ENCODE results near the gene TANC1.
A peak's percentile ranks its signal among the peaks of the same experiment; 100 is the strongest.

The TANC1 gene

DNA sequence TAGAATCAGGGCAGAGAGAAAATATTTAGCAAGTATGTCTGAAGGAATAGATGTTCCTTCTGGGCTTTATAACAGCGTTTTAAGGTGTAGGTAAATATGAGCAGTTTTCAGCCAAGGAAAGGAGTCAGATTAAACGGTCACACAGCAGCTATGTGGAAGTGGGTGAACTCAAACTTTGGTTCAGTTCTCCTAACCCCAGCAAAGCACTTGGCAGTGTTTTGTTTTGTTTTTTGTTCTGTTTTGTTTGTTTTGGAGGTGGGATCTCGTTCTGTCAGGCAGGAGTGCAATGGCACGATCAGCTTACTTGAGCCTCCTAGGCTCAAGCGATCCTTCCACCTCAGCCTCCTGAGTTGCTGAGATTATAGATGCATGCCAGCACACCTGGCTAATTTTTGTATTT lies 24.6 kb downstream of the TANC1 start:
- Mint-ChIP-seq H3K36me3 (ENCODE audit: insufficient read depth) (no peaks in the 10 kb centered on the region), H3K4me3 (no peak overlapping the region), H3K27me3 (peaks cover 31 to 50% of the 10 kb centered on the region in 2 donors), H3K4me1 (ENCODE audit: low read depth in 2 of 2) (peaks cover 0 to 4% of the 10 kb centered on the region in 2 donors), H3K27ac (no peak overlapping the region), H3K9me3 (no peaks in the 10 kb centered on the region)
- ATAC-seq (replicated peaks): no peak
- no peak for DNase-seq

DNA sequence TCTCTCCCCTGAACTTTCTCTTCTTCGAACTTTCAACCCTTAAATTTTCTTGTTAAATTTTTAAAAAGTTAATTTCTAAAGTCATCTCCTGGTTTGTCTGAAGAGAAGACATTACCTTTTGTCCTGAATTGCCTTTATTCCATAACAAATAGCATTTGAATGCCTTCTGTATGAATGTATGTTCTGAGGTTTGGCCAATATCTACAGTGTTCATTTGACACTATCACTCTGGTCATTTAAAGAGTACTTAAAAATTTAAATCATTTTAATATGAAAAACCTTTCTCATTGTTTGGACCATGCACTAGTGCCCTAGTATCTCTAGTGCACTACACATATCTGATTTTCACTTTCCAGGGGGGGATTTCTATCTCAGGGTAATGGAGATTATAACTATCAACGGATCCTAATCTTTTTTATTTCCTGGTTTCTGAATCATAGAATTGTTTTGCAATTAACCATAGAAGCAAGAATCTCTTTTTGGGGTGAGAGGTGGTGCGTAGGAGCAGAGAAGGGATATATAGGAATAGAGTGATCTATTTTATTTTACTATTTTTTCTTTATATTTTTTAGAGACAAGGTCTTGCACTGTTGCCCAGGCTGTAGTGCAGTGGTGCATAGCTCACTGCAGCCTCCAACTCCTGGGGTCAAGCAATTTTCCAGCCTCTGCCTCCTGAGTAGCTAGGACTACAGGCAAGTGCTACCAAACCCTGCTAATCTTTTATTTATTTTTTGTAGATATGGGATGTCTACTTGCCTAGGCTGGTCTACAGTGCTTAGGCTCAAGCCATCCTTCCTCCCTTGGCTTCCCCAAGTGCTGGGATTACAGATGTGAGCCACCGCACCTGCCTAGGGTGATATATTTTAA lies 25.5 kb downstream of the TANC1 start:
- H3K27ac Mint-ChIP-seq: no peak overlapping the region
- H3K27me3 Mint-ChIP-seq: peaks cover 31 to 50% of the 10 kb centered on the region in 2 donors
- ATAC-seq (replicated peaks): no peak
- no peaks in the 10 kb centered on the region for H3K9me3 Mint-ChIP-seq
- peaks cover 0 to 4% of the 10 kb centered on the region in 2 donors for H3K4me1 Mint-ChIP-seq (ENCODE audit: low read depth in 2 of 2)
- no peak for DNase-seq
- no peak overlapping the region for H3K4me3 Mint-ChIP-seq
- H3K36me3 Mint-ChIP-seq (ENCODE audit: insufficient read depth): no peaks in the 10 kb centered on the region

DNA sequence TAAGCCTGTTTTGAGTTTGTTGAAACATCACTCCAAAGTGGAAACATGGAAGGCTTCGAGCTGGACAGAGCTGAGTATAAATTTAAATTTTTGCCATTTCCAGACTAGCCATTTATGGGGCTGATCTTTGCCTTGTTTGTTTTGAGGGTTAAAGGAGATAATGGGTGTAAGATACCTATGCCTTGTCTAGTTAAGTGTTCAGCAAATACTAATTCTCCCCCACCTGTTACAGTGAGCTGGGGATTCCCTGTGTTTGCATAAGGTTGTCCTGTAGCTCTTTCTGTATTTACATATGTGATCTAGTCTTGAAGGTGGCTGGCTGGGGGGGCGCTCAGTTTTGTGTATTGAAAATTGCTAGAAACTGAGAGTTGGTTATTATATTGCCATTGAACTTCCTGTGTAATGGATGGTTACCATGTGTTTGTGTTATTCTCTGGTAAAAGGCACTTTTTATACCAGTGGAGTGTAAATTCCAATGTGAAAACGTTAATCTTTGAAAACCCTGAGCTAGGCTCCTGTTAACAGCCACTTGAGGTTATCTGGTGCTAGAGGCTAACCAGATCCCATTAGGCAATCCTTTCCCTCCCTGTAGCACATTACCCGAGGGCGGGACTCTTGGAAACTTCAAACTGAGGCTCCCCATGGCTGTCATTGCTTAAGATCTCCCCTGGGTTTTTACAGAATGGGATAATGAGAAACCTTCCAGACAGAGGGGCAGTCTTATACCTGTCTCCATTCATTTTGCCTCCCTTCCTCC lies 26.7 kb downstream of the TANC1 start:
- Mint-ChIP-seq H3K4me3 (no peak overlapping the region), H3K36me3 (ENCODE audit: insufficient read depth) (no peaks in the 10 kb centered on the region), H3K9me3 (no peaks in the 10 kb centered on the region), H3K27ac (no peak overlapping the region), H3K4me1 (ENCODE audit: low read depth in 2 of 2) (peaks cover 0 to 7% of the 10 kb centered on the region in 2 donors), H3K27me3 (peaks cover 25 to 40% of the 10 kb centered on the region in 2 donors)
- DNase-seq (no peak), ATAC-seq (replicated peaks) (no peak)

DNA sequence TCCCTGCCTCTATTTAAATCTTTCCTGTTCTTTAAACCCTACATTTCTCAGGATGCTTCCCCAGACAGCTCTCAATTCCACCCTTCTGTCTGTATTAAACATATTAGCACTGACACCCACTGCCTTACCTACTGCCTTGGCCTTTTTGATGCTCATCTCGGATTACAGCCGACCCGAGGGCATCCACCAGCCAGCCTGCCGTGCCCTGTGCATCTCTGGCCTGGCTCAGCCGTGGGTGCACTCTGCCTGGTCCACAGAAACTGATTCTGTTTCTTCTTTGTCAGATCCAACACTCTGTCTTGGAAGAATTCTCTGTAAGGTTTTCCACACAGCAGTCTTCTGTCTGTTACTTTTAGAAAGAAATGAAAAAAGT lies 27.2 kb downstream of the TANC1 start:
- peaks cover 0 to 7% of the 10 kb centered on the region in 2 donors for H3K4me1 Mint-ChIP-seq (ENCODE audit: low read depth in 2 of 2)
- H3K4me3 Mint-ChIP-seq: no peak overlapping the region
- ATAC-seq (replicated peaks) (no peak), DNase-seq (no peak)
- no peaks in the 10 kb centered on the region for H3K36me3 Mint-ChIP-seq (ENCODE audit: insufficient read depth)
- H3K27me3 Mint-ChIP-seq: peaks cover 20 to 34% of the 10 kb centered on the region in 2 donors
- no peaks in the 10 kb centered on the region for H3K9me3 Mint-ChIP-seq
- no peak overlapping the region for H3K27ac Mint-ChIP-seq

DNA sequence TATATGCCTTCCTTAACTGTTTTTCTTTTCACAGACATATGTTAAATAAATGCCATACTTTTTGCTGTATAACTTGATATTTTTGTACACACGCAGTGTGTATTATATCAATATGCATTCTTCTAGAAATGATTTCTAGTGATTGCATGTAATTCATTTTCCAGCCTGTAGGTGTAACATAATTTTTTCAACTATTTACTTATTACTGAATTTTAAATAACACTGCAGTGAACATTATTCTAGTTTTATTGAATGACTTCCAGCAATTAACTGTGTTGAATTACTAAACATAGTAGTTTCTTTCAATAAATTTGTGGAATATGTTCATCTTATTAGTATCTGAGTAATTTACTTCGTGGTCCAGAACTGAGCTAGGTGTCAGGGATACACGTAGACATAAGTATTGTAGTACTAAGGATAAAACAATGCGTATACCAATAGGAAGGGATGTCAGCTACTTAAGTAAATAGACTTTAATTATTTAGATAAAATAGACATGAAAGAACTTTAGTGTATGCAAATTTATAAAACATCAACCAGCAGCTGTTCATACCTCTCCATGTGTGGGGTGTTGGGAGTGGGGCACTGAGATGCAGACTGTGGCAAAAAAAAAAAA lies 28.0 kb downstream of the TANC1 start:
- peaks cover 18 to 33% of the 10 kb centered on the region in 2 donors for H3K27me3 Mint-ChIP-seq
- H3K4me3 Mint-ChIP-seq: no peak overlapping the region
- no peaks in the 10 kb centered on the region for H3K9me3 Mint-ChIP-seq
- no peak overlapping the region for H3K27ac Mint-ChIP-seq
- ATAC-seq (replicated peaks) (no peak), DNase-seq (no peak)
- no peaks in the 10 kb centered on the region for H3K36me3 Mint-ChIP-seq (ENCODE audit: insufficient read depth)
- peaks cover 0 to 7% of the 10 kb centered on the region in 2 donors for H3K4me1 Mint-ChIP-seq (ENCODE audit: low read depth in 2 of 2)

DNA sequence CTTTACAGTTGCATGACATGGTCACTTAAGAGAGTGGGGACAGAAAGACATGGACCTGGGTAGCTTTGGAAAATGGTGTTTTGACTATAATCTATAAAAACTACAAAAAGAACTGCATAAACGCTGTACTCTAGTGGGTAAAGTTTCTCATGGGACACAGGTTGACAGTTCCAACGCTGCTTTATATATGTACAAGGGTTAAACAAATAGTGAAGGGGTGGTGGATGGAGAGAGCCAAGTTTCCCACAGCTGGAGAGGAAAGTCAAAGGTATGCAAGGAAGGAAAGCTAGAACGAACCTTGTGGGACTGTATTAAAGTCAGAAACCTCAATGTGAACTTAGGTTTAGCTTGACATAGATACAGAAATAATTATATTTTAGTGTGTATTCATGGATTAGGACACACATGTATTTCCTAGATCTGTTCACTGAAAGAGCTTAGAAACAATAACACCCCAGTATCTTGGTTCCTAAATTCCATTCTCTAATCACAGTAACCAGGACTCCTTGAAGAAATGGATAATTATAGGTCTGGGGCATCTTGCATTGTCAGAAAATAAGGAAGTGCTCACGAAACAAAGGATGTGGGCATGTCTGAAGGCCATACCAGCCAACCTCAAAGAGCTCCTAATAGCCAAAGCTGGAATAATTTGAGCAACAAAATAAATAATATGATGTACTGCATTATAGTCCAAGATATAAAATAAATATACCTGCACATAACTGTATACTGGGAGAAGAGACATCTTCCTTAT lies 28.8 kb downstream of the TANC1 start:
- DNase-seq (no peak), ATAC-seq (replicated peaks) (no peak)
- Mint-ChIP-seq H3K4me3 (no peak overlapping the region), H3K4me1 (ENCODE audit: low read depth in 2 of 2) (peaks cover 0 to 7% of the 10 kb centered on the region in 2 donors), H3K27me3 (peaks cover 18 to 33% of the 10 kb centered on the region in 2 donors), H3K27ac (no peak overlapping the region), H3K36me3 (ENCODE audit: insufficient read depth) (no peaks in the 10 kb centered on the region), H3K9me3 (no peaks in the 10 kb centered on the region)

DNA sequence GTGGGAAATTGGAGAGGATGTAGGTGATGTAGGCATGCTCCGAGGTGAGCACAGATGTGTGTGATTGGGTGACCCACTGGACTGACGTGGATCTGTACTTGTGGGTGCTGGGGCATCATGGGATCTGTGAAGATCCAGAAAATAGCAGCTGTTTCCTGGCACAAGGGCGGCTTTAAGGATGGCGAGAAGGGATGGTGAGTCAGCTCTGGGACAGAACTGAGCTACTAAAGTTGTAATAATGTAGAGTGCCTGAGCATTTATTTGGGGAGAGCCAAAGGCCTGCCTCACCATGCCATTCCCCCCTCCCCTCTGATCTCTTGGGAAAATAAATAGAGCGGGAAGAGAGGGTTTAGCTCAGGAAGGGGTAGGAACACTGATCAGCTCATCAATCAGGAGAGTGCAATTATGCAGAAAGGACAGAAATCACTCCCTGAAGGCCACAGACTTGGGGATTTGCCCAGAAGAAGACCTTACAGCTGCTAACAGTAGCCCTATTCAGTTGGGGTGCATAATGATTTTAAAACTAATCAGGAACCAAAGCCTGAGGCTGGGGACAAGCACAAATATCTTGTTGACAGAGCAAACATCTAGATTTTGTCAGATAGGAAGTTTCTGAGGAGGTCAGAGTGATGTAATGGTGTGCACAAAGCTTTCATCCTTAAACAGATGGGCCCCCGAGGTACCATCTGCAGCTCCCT lies 30.3 kb downstream of the TANC1 start:
- ATAC-seq (replicated peaks) (no peak), DNase-seq (no peak)
- Mint-ChIP-seq H3K27ac (no peak overlapping the region), H3K4me1 (ENCODE audit: low read depth in 2 of 2) (peaks cover 0 to 11% of the 10 kb centered on the region in 2 donors), H3K36me3 (ENCODE audit: insufficient read depth) (no peaks in the 10 kb centered on the region), H3K27me3 (peaks cover 18 to 27% of the 10 kb centered on the region in 2 donors), H3K4me3 (no peak overlapping the region), H3K9me3 (no peaks in the 10 kb centered on the region)

DNA sequence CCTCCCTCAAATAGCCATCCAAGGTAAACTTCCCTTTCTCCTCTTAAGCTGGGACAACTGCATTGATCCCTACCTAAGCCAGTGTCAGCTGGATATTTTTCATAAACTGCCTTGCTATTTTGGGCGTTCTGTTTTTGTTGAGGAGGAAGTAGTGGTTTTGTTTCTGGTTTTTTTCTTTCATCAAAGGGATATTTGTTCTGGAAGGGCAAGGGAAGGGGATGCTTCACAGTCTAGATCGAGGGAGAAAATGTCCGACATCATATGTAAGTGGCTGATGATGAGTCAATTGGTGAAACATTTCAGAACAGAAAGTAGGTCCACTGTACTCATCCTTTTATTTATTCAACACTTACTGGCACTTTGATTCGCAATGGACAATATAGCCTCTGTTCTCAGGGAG lies 31.0 kb downstream of the TANC1 start:
- Mint-ChIP-seq H3K27me3 (peaks cover 18 to 27% of the 10 kb centered on the region in 2 donors), H3K36me3 (ENCODE audit: insufficient read depth) (no peaks in the 10 kb centered on the region), H3K27ac (no peak overlapping the region), H3K9me3 (no peaks in the 10 kb centered on the region), H3K4me1 (ENCODE audit: low read depth in 2 of 2) (peaks cover 0 to 11% of the 10 kb centered on the region in 2 donors), H3K4me3 (no peak overlapping the region)
- ATAC-seq (replicated peaks) (no peak), DNase-seq (no peak)

DNA sequence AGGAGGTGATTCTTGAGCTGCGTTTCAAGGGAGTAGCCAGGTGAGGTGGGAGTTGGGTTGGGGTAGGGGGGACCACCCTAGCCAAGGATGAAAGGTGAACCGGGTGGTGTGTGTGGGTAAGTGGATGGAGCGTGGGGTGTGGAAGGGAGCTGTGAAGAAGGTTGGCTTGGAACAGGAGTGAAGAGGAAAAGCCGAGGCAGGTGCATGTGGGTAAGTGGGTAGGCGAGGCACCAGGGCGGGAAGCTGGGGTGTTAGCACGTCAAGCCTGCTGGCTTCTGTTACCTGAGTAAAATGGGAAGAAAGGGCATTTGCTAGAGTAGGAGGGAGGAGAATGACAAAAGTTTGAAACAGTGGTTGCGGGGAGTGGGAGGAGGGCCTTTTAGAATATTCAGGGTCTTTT lies 31.6 kb downstream of the TANC1 start:
- Mint-ChIP-seq H3K4me3 (no peak overlapping the region), H3K4me1 (ENCODE audit: low read depth in 2 of 2) (peaks cover 0 to 11% of the 10 kb centered on the region in 2 donors), H3K36me3 (ENCODE audit: insufficient read depth) (no peaks in the 10 kb centered on the region), H3K9me3 (no peaks in the 10 kb centered on the region), H3K27ac (no peak overlapping the region), H3K27me3 (peaks cover 18 to 24% of the 10 kb centered on the region in 2 donors)
- ATAC-seq (replicated peaks) (no peak), DNase-seq (no peak)

DNA sequence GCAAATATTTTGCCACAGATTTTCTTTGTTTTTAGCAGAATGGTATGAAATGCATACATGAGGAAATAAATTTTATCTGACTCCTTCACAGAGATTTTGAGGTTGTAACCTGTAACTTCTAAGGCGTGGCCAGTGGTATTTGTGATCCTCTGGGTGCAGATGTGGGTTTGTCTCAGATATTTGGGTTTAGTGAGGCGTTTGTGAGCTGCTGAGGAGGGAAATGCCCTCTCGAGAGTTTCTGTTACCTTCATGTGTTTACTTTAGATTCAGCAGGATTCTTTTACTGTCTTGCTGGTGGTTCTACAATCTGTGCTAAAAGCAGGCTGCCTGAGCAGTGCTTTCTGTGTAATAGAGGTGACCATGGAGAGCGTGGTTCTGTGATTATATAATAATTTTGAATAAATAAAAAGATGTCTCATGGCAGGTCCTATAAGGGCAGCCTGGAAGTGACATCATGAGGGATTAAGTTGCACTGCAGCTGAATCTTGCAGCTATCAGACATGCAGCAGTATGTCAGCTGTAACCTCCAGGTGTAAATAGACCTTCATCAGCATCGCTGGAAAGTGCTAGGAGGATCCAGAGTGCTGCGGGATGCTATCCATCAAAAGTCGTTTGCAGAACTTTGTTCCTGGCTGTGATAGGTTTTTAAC lies 34.1 kb downstream of the TANC1 start:
- no peaks in the 10 kb centered on the region for H3K9me3 Mint-ChIP-seq
- H3K4me1 Mint-ChIP-seq (ENCODE audit: low read depth in 2 of 2): peaks cover 0 to 11% of the 10 kb centered on the region in 2 donors
- H3K27ac Mint-ChIP-seq: peak overlapping the region in 1 of 2 donors; percentile 17
- H3K27me3 Mint-ChIP-seq: peaks cover 10 to 13% of the 10 kb centered on the region in 2 donors
- ATAC-seq (replicated peaks) (no peak), DNase-seq (no peak)
- no peak overlapping the region for H3K4me3 Mint-ChIP-seq
- H3K36me3 Mint-ChIP-seq (ENCODE audit: insufficient read depth): no peaks in the 10 kb centered on the region

DNA sequence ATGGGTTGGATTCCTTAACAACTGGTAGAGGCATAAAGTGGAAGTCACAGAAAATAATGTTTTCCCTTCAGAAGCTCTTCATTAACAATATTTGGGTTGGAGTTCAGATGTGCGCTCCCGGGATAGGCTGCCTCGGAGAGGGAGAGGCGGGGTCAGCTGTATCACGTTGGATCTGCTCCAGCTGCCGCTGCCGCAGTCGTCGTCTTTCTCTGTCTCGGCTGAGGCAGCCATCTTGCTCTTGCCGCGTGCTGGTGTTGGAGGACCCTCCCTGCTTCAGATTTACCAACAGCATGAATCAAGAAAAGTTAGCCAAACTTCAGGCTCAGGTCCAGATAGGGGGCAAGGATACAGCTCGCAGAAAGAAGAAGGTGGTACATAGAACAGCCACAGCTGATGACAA lies 35.1 kb downstream of the TANC1 start:
- H3K9me3 Mint-ChIP-seq: no peaks in the 10 kb centered on the region
- ATAC-seq (replicated peaks) (no peak), DNase-seq (no peak)
- H3K4me3 Mint-ChIP-seq: no peak overlapping the region
- H3K4me1 Mint-ChIP-seq (ENCODE audit: low read depth in 2 of 2): peaks cover 0 to 9% of the 10 kb centered on the region in 2 donors
- peaks cover 7 to 10% of the 10 kb centered on the region in 2 donors for H3K27me3 Mint-ChIP-seq
- H3K27ac Mint-ChIP-seq: no peak overlapping the region
- no peaks in the 10 kb centered on the region for H3K36me3 Mint-ChIP-seq (ENCODE audit: insufficient read depth)

DNA sequence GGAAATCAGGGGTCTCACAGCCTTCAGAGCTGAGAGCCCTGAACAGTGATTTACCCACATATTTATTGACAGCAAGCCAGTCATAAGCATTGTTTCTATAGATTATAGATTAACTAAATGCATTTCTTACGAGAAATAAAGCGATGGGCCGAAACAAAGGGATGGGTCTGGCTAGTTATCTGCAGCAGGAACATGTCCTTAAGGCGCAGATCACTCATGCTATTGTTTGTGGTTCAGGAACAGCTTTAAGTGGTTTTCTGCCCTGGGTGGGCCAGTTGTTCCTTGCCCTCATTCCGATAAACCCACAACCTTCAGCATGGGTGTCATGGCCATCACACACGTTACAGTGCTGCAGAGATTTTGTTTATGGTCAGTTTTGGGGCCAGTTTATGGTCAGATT lies 36.4 kb downstream of the TANC1 start:
- DNase-seq (no peak), ATAC-seq (replicated peaks) (no peak)
- H3K4me3 Mint-ChIP-seq: no peak overlapping the region
- no peak overlapping the region for H3K27ac Mint-ChIP-seq
- no peaks in the 10 kb centered on the region for H3K36me3 Mint-ChIP-seq (ENCODE audit: insufficient read depth)
- peaks cover 0 to 3% of the 10 kb centered on the region in 2 donors for H3K4me1 Mint-ChIP-seq (ENCODE audit: low read depth in 2 of 2)
- H3K9me3 Mint-ChIP-seq: no peaks in the 10 kb centered on the region
- peaks cover 7 to 11% of the 10 kb centered on the region in 2 donors for H3K27me3 Mint-ChIP-seq
